HCT116 (cell line): ENCODE data around the gene RUNDC1. TPM values are rescaled to one million over a fixed set of nuclear protein-coding genes. Genes with fewer than 3 reads are reported as not detected.

Source experiments
- ATAC-seq: fragments of 200-7000 bp; cut with Tn5 transposase; 2 replicates; pipeline ENCODE4 v1.9.1; 2020; ENCODE audit warnings: mild to moderate bottlenecking, moderate library complexity
- BruUV-seq: library from RNA; stranded (reverse); fragments of 400-500 nt; replicated peaks from 2 replicates; lab custom pipeline; 2021; lab: Mats Ljungman, UMichigan
- CTCF ChIA-PET: fragments of 300-600 bp; sonication (Branson Sonifier 250); formaldehyde crosslinking; loops from one replicate; lab custom pipeline; 2021; ENCODE audit warnings: antibody characterized with exemption; lab: Charles Lee
- POLR2A ChIA-PET: fragments of 300-600, 350-600 bp; sonication (Branson Sonifier 250); formaldehyde crosslinking; loops from one replicate; lab custom pipeline; 2021; ENCODE audit warnings: antibody characterized with exemption; lab: Charles Lee
- RAD21 ChIA-PET, 2 experiments: fragments of 300-600 bp; sonication (Branson Sonifier 250); formaldehyde crosslinking; loops; one replicate each; lab custom pipeline; 2023; ENCODE audit warnings: low total read pairs in 2 of 2; ENCODE audit not compliant: uncharacterized antibody in 2 of 2, unreplicated experiment in 2 of 2, low non-redundant PET in 1 of 2; lab: Charles Lee
- DNase-seq: peaks from one replicate; pipeline ENCODE4 v3.0.0-alpha.2; 2010; ENCODE audit warnings: low read depth, low spot score
- H2AFZ ChIP-seq: fragments of 200-600 bp; shearing (Covaris generic), sonication (generic); 2 replicates; pipeline ENCODE4 v1.6.1; 2017; ENCODE audit warnings: low read depth, mixed run types, mixed read lengths, antibody characterized with exemption, low read length; ENCODE audit not compliant: poor library complexity, severe bottlenecking
- H3K27ac ChIP-seq: 2 replicates; pipeline ENCODE4 v1.5.1; 2012; ENCODE audit warnings: low read depth, low read length
- H3K27me3 ChIP-seq: fragments of 200-600 bp; sonication (generic); 2 replicates; pipeline ENCODE4 v1.6.1; 2016; ENCODE audit warnings: mixed run types, low read length, mixed read lengths; ENCODE audit not compliant: insufficient read depth
- H3K36me3 ChIP-seq, 2 experiments: fragments of 200-500 bp in 1 of 2; fragments of 200-600 bp in 1 of 2; sonication (Bioruptor generic) in 1 of 2; sonication (generic) in 1 of 2; 2 replicates each; pipeline versions ENCODE4 v1.5.1 to v1.6.1; 2014 to 2016; ENCODE audit warnings: low read length in 2 of 2, inconsistent platforms in 1 of 2, mixed read lengths in 1 of 2, mixed run types in 1 of 2; ENCODE audit not compliant: insufficient read depth in 2 of 2, control insufficient read depth in 1 of 2
- H3K4me1 ChIP-seq, 2 experiments: fragments of 200-600 bp in 1 of 2; sonication (generic) in 1 of 2; 2 replicates each; pipeline versions ENCODE4 v1.5.1 to v1.6.1; 2012 to 2017; ENCODE audit warnings: low read length in 2 of 2, inconsistent platforms in 1 of 2, mild to moderate bottlenecking in 1 of 2, mixed read lengths in 1 of 2, mixed run types in 1 of 2, moderate library complexity in 1 of 2; ENCODE audit not compliant: insufficient read depth in 2 of 2, control insufficient read depth in 1 of 2
- H3K4me2 ChIP-seq: fragments of 200-600 bp; sonication (generic); 2 replicates; pipeline ENCODE4 v1.6.1; 2017; ENCODE audit warnings: mixed run types, low read length, mixed read lengths
- H3K4me3 ChIP-seq, 2 experiments: fragments of 200-600 bp in 1 of 2; sonication (generic) in 1 of 2; replicated peaks in 1 of 2; 2 replicates each; pipeline ENCODE4 v1.5.1; 2011 to 2016; ENCODE audit warnings: low read length in 2 of 2, control low read depth in 1 of 2, low read depth in 1 of 2, mild to moderate bottlenecking in 1 of 2, mixed read lengths in 1 of 2, mixed run types in 1 of 2
- H3K79me2 ChIP-seq: fragments of 200-600 bp; sonication (generic); 2 replicates; pipeline ENCODE4 v1.6.1; 2017; ENCODE audit warnings: mild to moderate bottlenecking, mixed run types, low read length, moderate library complexity, mixed read lengths; ENCODE audit not compliant: insufficient read depth
- H3K9ac ChIP-seq: fragments of 200-600 bp; sonication (generic); 2 replicates; pipeline ENCODE4 v1.6.1; 2016; ENCODE audit warnings: low read length, mixed read lengths
- H3K9me2 ChIP-seq: fragments of 200-600 bp; sonication (generic), shearing (Covaris generic); 2 replicates; pipeline ENCODE4 v1.6.1; 2017; ENCODE audit warnings: mixed run types, mild to moderate bottlenecking, moderate library complexity; ENCODE audit not compliant: insufficient read depth
- H3K9me3 ChIP-seq, 2 experiments: fragments of 200-500 bp in 1 of 2; fragments of 200-600 bp in 1 of 2; sonication (Bioruptor generic) in 1 of 2; sonication (generic) in 1 of 2; 2 replicates each; pipeline ENCODE4 v1.6.1; 2014 to 2017; ENCODE audit warnings: low read length in 2 of 2, mixed read lengths in 2 of 2, inconsistent platforms in 1 of 2, low read depth in 1 of 2, mild to moderate bottlenecking in 1 of 2, mixed run types in 1 of 2, moderate library complexity in 1 of 2; ENCODE audit not compliant: control insufficient read depth in 1 of 2, insufficient read depth in 1 of 2
- H4K20me1 ChIP-seq: fragments of 200-600 bp; sonication (generic), shearing (Covaris generic); 2 replicates; pipeline ENCODE4 v1.6.1; 2017; ENCODE audit warnings: mixed run types, mild to moderate bottlenecking, moderate library complexity; ENCODE audit not compliant: insufficient read depth
- ATF3 ChIP-seq: IDR thresholded peaks from 2 replicates; pipeline ENCODE4 v1.6.1; 2012
- CBX3 ChIP-seq: IDR thresholded peaks from 2 replicates; pipeline ENCODE4 v1.6.1; 2012; ENCODE audit warnings: low read depth
- CTCF ChIP-seq, 3 experiments: fragments of 200-600 bp in 1 of 3; sonication (generic) in 1 of 3; IDR thresholded peaks in 2 of 3; conservative IDR thresholded peaks in 1 of 3; 2 replicates each; pipeline ENCODE4 v1.5.1; 2012 to 2017; ENCODE audit warnings: low read depth in 2 of 3, low read length in 2 of 3, antibody characterized with exemption in 1 of 3, borderline replicate concordance in 1 of 3, control low read depth in 1 of 3, mild to moderate bottlenecking in 1 of 3, mixed read lengths in 1 of 3, mixed run types in 1 of 3, moderate library complexity in 1 of 3; ENCODE audit not compliant: insufficient read depth in 1 of 3
- ELF1 ChIP-seq: IDR thresholded peaks from 2 replicates; pipeline ENCODE4 v1.6.1; 2012; ENCODE audit warnings: low read depth, borderline replicate concordance
- EZH2 ChIP-seq: fragments of 200-600 bp; sonication (generic); IDR thresholded peaks from 2 replicates; pipeline ENCODE4 v1.6.1; 2017; ENCODE audit warnings: antibody characterized with exemption, mixed run types
- FOSL1 ChIP-seq: IDR thresholded peaks from 2 replicates; pipeline ENCODE4 v1.6.1; 2012; ENCODE audit warnings: low read depth
- JUND ChIP-seq: IDR thresholded peaks from 2 replicates; pipeline ENCODE4 v1.6.1; 2012
- POLR2A ChIP-seq: IDR thresholded peaks from 2 replicates; pipeline ENCODE4 v1.7.0; 2011; ENCODE audit warnings: borderline replicate concordance; ENCODE audit not compliant: insufficient read depth, insufficient read length; ENCODE audit errors: extremely low read depth
- POLR2AphosphoS5 ChIP-seq: IDR thresholded peaks from 2 replicates; pipeline ENCODE4 v1.6.1; 2011; ENCODE audit warnings: mild to moderate bottlenecking, low read depth, low read length, moderate library complexity
- SIN3A ChIP-seq: IDR thresholded peaks from 2 replicates; pipeline ENCODE4 v1.6.1; 2012; ENCODE audit warnings: low read depth
- SP1 ChIP-seq: IDR thresholded peaks from 2 replicates; pipeline ENCODE4 v1.6.1; 2012; ENCODE audit warnings: low read depth
- SRF ChIP-seq: IDR thresholded peaks from 2 replicates; pipeline ENCODE4 v1.6.1; 2012; ENCODE audit warnings: low read depth
- YY1 ChIP-seq: IDR thresholded peaks from 2 replicates; pipeline ENCODE4 v1.6.1; 2011; ENCODE audit warnings: low read length, low read depth, moderate library complexity, mild to moderate bottlenecking; ENCODE audit not compliant: insufficient replicate concordance; ENCODE audit errors: extremely low read depth
- ZBTB33 ChIP-seq: IDR thresholded peaks from 2 replicates; pipeline ENCODE4 v1.6.1; 2011; ENCODE audit warnings: mild to moderate bottlenecking, low read length, moderate library complexity; ENCODE audit not compliant: insufficient replicate concordance; ENCODE audit errors: extremely low read depth
- ZFX ChIP-seq: fragments of 450-650 bp; IDR thresholded peaks from 2 replicates; pipeline ENCODE4 v1.6.1; 2017
- intact Hi-C: fragments of 100-400 bp; cut with micrococcal nuclease; formaldehyde crosslinking; loops from 2 replicates; pipeline ENCODE4 v1.10.0; 2022
- total RNA-seq: library from RNA; stranded (reverse); gene quantifications from one replicate; pipeline ENCODE4 v1.2.1, GENCODE V29; 2021; ENCODE audit not compliant: unreplicated experiment

Gene RUNDC1
- total RNA-seq, 1 experiment from 2014 or later = 13.0 TPM

GRCh38 chr17:42997984-42998938 lies 17.9 kb downstream of the RUNDC1 start, which contains the start of gene RPL27 (continued):
- peak; percentile 90 for TF ChIP-seq SIN3A
- TF ChIP-seq ATF3 = no peak
- peak; percentile 74 for TF ChIP-seq SRF
- TF ChIP-seq POLR2AphosphoS5 = peak; percentile 92
- TF ChIP-seq YY1 = peak; percentile 78
- peak; percentile 97; the same call in 1 of the 2 replicates for TF ChIP-seq ELF1

GRCh38 chr17:42999003-42999525 lies 18.7 kb downstream of the RUNDC1 start:
- Histone ChIP-seq H3K27ac (peak overlapping the region; percentile 92), H2AFZ (no peak overlapping the region), H3K4me2 (peak overlapping the region; percentile 98), H3K79me2 (peaks cover 41% of the 10 kb centered on the region), H3K9me2 (no peaks in the 10 kb centered on the region), H4K20me1 (no peaks in the 10 kb centered on the region), H3K9me3 (no peaks in the 10 kb centered on the region), H3K4me1 (peaks cover 13 to 56% of the 10 kb centered on the region in 2 experiments), H3K27me3 (no peaks in the 10 kb centered on the region), H3K9ac (peak overlapping the region; percentile 99), H3K4me3 (peak overlapping the region; percentile 97 to 99), H3K36me3 (peaks cover 14 to 32% of the 10 kb centered on the region in 2 experiments)
- ChIA-PET CTCF (interaction anchor here (1.7 kb wide), 1 partner anchor 25 kb away, joined by 12 read pairs; the partner anchor contains the start of gene RND2), RAD21 (no interaction called here), POLR2A (interaction anchor here (1.4 to 2.4 kb wide), 4 partner anchors 9 to 369 kb away, joined by 4 to 38 read pairs (median 13); partner anchors contain the start of genes BECN1, IFI35, RND2 and VAT1)
- ATAC-seq (no peak), DNase-seq (no peak)
- no TSS peak for BruUV-seq
- intact Hi-C loops = no loop called here
- TF ChIP-seq ZFX (no peak), SRF (no peak), SP1 (no peak), FOSL1 (no peak), EZH2 (no peak), YY1 (no peak), JUND (no peak), CBX3 (no peak), CTCF (IDR thresholded peaks at IDR 0.05 in 2 of 3, conservative IDR thresholded peaks at IDR 0.05 in 1 of 3; ENCODE audit: borderline replicate concordance in 1 of 3, insufficient read depth in 1 of 3, low read depth in 2 of 3, low read length in 2 of 3) (no peak), POLR2A (no peak), ZBTB33 (no peak), ELF1 (no peak)
